HG03139 (cell line): ENCODE results near the gene PLA2G15.

Experiments used
- ATAC-seq: cut with Tn5 transposase; IDR thresholded peaks from one replicate; pipeline ENCODE4 v1.9.1; 2021; ENCODE audit not compliant: unreplicated experiment

Gene PLA2G15

GRCh38 chr16:68250951-68251350 is 5.8 kb downstream of the PLA2G15 start:
- ATAC-seq: no peak

GRCh38 chr16:68251832-68252231 is 6.7 kb downstream of the PLA2G15 start:
- ATAC-seq: no peak

GRCh38 chr16:68252383-68252782 is 7.2 kb downstream of the PLA2G15 start:
- no peak for ATAC-seq

- no peak for ATAC-seq
These were observed 8.5 kb downstream of the PLA2G15 start for GRCh38 chr16:68253721-68254120.

GRCh38 chr16:68255712-68256111 is 10.5 kb downstream of the PLA2G15 start:
- no peak for ATAC-seq

GRCh38 chr16:68257251-68257905 is 12.2 kb downstream of the PLA2G15 start:
- ATAC-seq: peak; percentile 46

- peak; percentile 5 for ATAC-seq
These were observed 13.0 kb downstream of the PLA2G15 start for GRCh38 chr16:68257906-68258800.

- ATAC-seq: no peak
These were observed 14.0 kb downstream of the PLA2G15 start for GRCh38 chr16:68259007-68259825.

- ATAC-seq: no peak
These were observed 18.5 kb downstream of the PLA2G15 start for GRCh38 chr16:68263559-68264127.

GRCh38 chr16:68264128-68265077 is 19.2 kb downstream of the PLA2G15 start, which contains the start of gene SLC7A6:
Gene SLC7A6 (plus strand): TSS chr16:68264526. CDS start chr16:68274727, 10,201 bp downstream.
- peak; percentile 57 for ATAC-seq

GRCh38 chr16:68265078-68265920 is 20.1 kb downstream of the PLA2G15 start:
- ATAC-seq: no peak

- no peak for ATAC-seq
These were observed 22.6 kb downstream of the PLA2G15 start for GRCh38 chr16:68267612-68268405.

- ATAC-seq: no peak
These were observed 24.6 kb downstream of the PLA2G15 start for GRCh38 chr16:68269793-68270192.

GRCh38 chr16:68270353-68270752 is 25.2 kb downstream of the PLA2G15 start:
- no peak for ATAC-seq

- no peak for ATAC-seq
These were observed 27.5 kb downstream of the PLA2G15 start for GRCh38 chr16:68272507-68273209.

GRCh38 chr16:68273459-68273858 is 28.3 kb downstream of the PLA2G15 start:
- ATAC-seq: no peak

- no peak for ATAC-seq
These were observed 28.7 kb downstream of the PLA2G15 start for GRCh38 chr16:68273896-68274295.
